Omental fat pad (tissue), 4 donors: ENCODE measurements around the gene MTHFR. TPM values are rescaled to one million over a fixed set of nuclear protein-coding genes. Genes with fewer than 3 reads are reported as not detected.

Experiments used
- ATAC-seq: fragments of 150-250 bp; one replicate; pipeline ENCODE4 v1.9.1; 2016; ENCODE audit warnings: mild to moderate bottlenecking, moderate library complexity; ENCODE audit not compliant: low FRiP score
- DNase-seq: peaks from one replicate; pipeline ENCODE4 v3.0.0-alpha.2; 2019; ENCODE audit warnings: low spot score
- total RNA-seq, 4 donors: library from RNA; depleted of rRNA; stranded (reverse); fragments of >200 nt; gene quantifications; one replicate each; pipeline ENCODE4 v1.1.0, GENCODE V29; 2016
- TF ChIP-seq, protein P1 (sequence below), 3 donors: fragments of 450-650 bp; IDR thresholded peaks; one replicate each; pipeline ENCODE4 v1.5.1; 2016 to 2017; ENCODE audit warnings: antibody characterized with exemption in 3 of 3, mild to moderate bottlenecking in 3 of 3, moderate library complexity in 2 of 3

The MTHFR gene
- total RNA-seq, 4 donors from 2014 or later = 28.9 to 44.8 (median 36.0) TPM

DNA sequence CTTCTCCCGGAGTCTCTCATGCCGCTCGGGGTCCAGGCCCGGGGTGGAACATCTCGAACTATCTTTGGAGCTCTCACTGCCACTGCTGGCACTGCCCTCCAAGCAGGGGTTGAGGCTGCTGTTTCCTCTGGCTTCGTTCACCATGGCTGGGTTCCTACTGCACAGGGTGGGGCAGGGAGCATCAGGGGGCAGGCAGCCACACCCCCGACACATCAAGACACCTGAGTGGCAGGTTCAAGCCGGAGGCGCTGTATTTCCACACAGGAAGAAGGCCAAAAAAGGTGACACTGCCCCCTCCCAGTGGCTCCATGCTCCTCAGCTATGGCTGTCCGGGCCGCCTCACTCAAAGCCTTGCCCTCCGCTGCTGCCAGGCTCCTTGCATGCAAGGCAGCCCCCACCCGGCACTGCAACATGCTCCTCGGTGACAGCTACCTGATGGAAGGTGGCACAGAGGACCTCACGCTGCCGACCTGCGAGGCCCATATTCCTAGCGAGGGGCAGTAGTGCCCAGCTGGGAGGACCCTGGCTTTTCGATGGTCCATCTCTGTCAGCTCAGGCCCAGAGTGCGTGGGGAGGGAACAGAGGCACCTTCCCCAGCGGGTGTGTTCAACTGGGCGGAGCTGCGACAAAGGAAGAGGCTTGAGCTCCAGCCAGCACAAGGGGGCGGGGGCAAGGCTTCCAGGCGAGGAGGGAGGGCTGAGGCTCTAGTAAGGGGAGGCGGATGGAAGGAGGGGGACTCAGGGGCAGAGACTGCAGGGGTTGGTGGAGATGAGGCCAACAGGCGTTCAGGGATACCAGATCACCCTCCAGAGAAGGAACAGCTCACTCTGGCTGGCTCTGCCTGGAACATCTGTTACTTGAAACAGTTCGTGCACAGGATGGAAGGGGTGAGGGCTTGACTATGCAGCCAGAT lies 2.5 kb downstream of the MTHFR start:
- peak; percentile 71 for DNase-seq
- TF ChIP-seq, protein P1, sequence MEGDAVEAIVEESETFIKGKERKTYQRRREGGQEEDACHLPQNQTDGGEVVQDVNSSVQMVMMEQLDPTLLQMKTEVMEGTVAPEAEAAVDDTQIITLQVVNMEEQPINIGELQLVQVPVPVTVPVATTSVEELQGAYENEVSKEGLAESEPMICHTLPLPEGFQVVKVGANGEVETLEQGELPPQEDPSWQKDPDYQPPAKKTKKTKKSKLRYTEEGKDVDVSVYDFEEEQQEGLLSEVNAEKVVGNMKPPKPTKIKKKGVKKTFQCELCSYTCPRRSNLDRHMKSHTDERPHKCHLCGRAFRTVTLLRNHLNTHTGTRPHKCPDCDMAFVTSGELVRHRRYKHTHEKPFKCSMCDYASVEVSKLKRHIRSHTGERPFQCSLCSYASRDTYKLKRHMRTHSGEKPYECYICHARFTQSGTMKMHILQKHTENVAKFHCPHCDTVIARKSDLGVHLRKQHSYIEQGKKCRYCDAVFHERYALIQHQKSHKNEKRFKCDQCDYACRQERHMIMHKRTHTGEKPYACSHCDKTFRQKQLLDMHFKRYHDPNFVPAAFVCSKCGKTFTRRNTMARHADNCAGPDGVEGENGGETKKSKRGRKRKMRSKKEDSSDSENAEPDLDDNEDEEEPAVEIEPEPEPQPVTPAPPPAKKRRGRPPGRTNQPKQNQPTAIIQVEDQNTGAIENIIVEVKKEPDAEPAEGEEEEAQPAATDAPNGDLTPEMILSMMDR (IDR thresholded peaks at IDR 0.05) = no peak
- peak; percentile 62 for ATAC-seq

DNA sequence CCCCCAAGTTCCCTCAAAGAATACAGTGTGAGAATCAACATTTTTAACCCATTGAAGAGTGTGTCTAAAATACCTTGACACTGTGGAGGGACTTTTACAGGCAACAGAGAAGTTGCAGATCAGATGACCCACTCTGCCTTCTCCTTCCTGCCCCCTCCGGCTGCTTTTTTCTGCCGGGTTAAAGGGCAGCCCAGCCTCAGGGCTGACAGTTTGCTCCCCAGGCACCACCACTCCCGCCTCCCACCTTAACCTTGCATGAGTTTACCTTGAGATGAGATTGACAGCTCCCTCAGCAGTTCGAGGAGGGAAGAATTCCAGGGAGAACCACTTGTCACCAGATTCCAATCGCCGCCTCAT lies 3.2 kb downstream of the MTHFR start:
- DNase-seq = no peak
- no peak for ATAC-seq
- TF ChIP-seq, protein P1 (IDR thresholded peaks at IDR 0.05) = no peak

DNA sequence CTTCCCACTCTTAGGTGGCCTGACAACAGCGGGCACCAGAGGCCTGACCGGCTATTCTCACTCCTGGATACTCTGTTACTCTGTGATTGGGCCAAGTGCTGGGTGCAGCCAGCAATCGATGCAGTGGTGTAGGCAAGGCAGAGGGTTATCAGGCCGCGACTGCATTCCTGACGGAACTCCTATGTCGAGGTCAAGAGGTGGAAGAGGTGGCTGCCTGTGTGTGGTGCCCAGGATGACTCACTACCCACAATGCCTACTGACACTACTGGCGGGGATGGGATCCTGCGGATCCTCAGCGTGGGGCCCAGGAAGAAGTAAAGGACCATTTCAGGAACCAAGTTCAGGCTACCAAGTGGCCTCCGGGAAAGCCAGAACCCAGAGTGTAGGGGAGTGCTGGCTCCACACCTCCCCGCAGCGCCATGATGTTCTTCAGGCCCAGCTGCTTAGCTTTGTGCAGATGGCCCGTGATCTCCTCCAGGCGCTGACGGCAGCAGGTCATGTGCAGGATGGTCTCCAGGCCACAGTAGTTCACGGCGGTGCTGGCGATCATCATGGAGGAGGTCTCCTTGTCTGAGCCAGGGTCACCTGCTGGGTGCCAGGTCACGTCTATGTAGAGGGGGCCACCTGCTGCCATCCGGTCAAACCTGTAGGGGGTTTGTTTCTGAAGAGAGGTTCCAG lies 4.9 kb downstream of the MTHFR start:
- ATAC-seq (no peak), DNase-seq (no peak)
- TF ChIP-seq, protein P1 (IDR thresholded peaks at IDR 0.05) = no peak

DNA sequence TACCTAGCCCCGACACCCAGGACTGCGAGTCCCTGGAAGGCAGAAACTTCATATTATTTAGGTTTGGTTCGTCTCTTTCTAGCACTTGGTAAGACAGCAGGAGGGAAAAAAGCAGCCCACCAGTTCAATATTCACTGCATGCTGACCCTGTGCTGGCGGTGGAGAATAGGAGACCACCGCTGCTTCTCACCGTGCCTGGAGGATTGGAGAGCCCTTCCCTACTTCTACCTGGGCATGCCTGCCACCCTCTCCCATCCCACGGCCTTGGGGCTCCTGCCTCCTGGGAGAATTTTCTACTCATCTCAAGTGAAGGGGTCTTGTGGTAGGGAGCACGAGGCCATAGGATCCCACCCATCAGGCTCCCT lies 5.4 kb downstream of the MTHFR start:
- TF ChIP-seq, protein P1 (IDR thresholded peaks at IDR 0.05) = no peak
- no peak for DNase-seq
- ATAC-seq = no peak

DNA sequence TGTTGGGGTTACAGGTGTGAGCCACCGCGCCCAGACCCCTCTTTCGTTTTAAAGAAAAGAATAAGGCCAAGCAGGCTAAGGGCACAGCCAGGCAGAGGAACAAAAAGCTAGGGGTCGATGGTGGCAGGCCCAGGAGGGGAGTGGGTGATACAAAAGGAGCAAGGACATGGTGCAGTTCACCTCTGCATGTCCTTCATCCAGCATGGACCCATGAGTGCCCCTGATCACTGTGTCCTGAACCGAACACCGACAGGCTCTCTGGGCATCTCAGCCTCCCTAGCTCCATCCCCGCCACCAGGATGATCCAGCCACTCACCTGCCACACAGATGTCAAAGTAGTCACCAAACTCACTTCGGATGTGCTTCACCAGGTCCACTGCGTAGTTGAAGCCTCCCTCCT lies 5.9 kb downstream of the MTHFR start:
- TF ChIP-seq, protein P1 (IDR thresholded peaks at IDR 0.05) = no peak
- DNase-seq (no peak), ATAC-seq (no peak)

DNA sequence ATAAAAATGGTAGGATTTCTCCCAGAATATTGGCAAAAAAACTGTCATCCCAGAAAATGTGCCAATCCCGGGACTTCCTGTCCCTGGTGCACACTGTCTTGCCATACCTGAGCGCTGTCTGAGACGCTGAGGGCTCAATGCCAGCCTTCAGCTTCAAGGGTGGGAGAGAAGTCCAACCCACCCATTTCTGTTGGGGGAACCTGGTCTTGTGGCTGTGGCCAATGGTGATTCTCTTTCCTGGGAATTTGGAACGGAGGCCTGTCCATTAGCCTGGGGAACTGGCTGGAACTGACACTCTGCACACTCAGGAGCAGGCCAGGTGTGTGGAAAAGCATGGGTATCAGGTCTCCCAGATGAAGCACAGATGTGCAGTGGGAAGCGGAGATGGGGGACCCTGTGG lies 6.7 kb downstream of the MTHFR start:
- DNase-seq (no peak), ATAC-seq (no peak)
- TF ChIP-seq, protein P1 (IDR thresholded peaks at IDR 0.05) = no peak
